OCI-LY3 (cell line): ENCODE measurements around the gene ATP8A2.

Source experiments
- EZH2phosphoT487 ChIP-seq: fragments of 200-600 bp; shearing (Covaris generic); IDR thresholded peaks from 2 replicates; pipeline ENCODE4 v1.6.1; 2018; ENCODE audit warnings: antibody characterized with exemption, mixed run types, low read depth
- TF ChIP-seq, protein P1 (sequence below): fragments of 200-600, 300-600 bp; sonication (generic); IDR thresholded peaks from 2 replicates; pipeline ENCODE4 v1.5.1; 2014; ENCODE audit warnings: antibody characterized with exemption, low read length, low read depth

DNA sequence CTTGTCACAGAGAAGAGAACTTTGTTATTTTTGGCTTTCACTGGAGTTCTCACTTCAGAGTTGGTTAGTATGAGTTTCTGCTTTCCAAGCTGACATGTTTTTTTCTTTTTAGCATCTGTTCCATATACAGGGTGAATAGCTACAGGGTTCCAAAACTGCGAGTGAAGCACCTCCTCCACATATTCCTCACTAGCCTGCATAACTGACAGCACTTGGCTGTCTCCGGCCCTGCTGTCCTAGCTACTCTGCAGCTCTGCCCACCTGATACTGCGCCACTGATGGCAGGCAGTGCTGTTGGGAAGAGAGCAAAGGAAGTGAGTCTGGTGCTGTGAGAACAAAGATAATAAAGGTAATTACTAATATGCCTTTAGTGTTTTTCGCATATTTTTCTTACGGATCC, 6.8 kb downstream of the ATP8A2 start:
- TF ChIP-seq, protein P1, sequence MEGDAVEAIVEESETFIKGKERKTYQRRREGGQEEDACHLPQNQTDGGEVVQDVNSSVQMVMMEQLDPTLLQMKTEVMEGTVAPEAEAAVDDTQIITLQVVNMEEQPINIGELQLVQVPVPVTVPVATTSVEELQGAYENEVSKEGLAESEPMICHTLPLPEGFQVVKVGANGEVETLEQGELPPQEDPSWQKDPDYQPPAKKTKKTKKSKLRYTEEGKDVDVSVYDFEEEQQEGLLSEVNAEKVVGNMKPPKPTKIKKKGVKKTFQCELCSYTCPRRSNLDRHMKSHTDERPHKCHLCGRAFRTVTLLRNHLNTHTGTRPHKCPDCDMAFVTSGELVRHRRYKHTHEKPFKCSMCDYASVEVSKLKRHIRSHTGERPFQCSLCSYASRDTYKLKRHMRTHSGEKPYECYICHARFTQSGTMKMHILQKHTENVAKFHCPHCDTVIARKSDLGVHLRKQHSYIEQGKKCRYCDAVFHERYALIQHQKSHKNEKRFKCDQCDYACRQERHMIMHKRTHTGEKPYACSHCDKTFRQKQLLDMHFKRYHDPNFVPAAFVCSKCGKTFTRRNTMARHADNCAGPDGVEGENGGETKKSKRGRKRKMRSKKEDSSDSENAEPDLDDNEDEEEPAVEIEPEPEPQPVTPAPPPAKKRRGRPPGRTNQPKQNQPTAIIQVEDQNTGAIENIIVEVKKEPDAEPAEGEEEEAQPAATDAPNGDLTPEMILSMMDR = no peak
- no peak for TF ChIP-seq EZH2phosphoT487
